Dendritic cell treated with granulocyte-macrophage colony-stimulating factor and Interleukin-4, amounts not matched to agents 40 ng/mL and 50 ng/mL, for 4 days (primary cell): ENCODE results near the gene RANBP10.

Experiments
- H3K27ac Mint-ChIP-seq: one replicate; pipeline ENCODE4 v1.8.0; 2022; ENCODE audit warnings: mild to moderate bottlenecking, mixed read lengths
- H3K27me3 Mint-ChIP-seq: one replicate; pipeline ENCODE4 v1.8.0; 2022; ENCODE audit warnings: mild to moderate bottlenecking, mixed read lengths
- H3K36me3 Mint-ChIP-seq: one replicate; pipeline ENCODE4 v1.8.0; 2022; ENCODE audit warnings: low read depth, mixed read lengths
- H3K4me1 Mint-ChIP-seq: one replicate; pipeline ENCODE4 v1.8.0; 2022; ENCODE audit warnings: low read depth, mixed read lengths
- H3K4me3 Mint-ChIP-seq: one replicate; pipeline ENCODE4 v1.8.0; 2022; ENCODE audit warnings: mild to moderate bottlenecking, moderate library complexity, mixed read lengths
- H3K9me3 Mint-ChIP-seq: one replicate; pipeline ENCODE4 v1.8.0; 2022; ENCODE audit warnings: mixed read lengths
- intact Hi-C: fragments of 100-400 bp; cut with micrococcal nuclease; formaldehyde crosslinking; loops from one replicate; pipeline ENCODE4 v1.15.0; 2022

RANBP10 gene

GRCh38 chr16:67673712-67674580, 132.4 kb downstream of the RANBP10 start:
- Mint-ChIP-seq H3K4me1 (peaks cover 44% of the 10 kb centered on the region), H3K27ac (peak overlapping the region; percentile 88), H3K4me3 (peak overlapping the region; percentile 56), H3K36me3 (peaks cover 18% of the 10 kb centered on the region), H3K9me3 (no peaks in the 10 kb centered on the region), H3K27me3 (no peaks in the 10 kb centered on the region)
- intact Hi-C loops = loop anchor here (1.0 to 5.0 kb wide), 4 partner anchors 133 to 368 kb away; partner anchors contain the start of genes RANBP10 and TSNAXIP1
